Karpas-422 (cell line): ENCODE data around the gene RAD50. TPM values are rescaled to one million over a fixed set of nuclear protein-coding genes. Genes with fewer than 3 reads are reported as not detected.
"Not testable (repeated sequence)": the region's sequence is repeated elsewhere in the genome, so short reads cannot be mapped to it uniquely, and the experiment has no call there.

Experiments
- DNase-seq: peaks from one replicate; pipeline ENCODE4 v3.0.0-alpha.2; 2015
- H2AFZ ChIP-seq: fragments of 200-600 bp; sonication (generic); 2 replicates; pipeline ENCODE4 v1.6.1; 2014; ENCODE audit warnings: antibody characterized with exemption, low read length, mixed read lengths
- H3K27ac ChIP-seq: fragments of 200-600 bp; sonication (generic); 2 replicates; pipeline ENCODE4 v1.5.1; 2014; ENCODE audit warnings: mild to moderate bottlenecking, low read length, moderate library complexity
- H3K27me3 ChIP-seq: fragments of 200-600 bp; sonication (generic); 2 replicates; pipeline ENCODE4 v1.6.1; 2014; ENCODE audit warnings: low read length, mixed read lengths
- H3K36me3 ChIP-seq: fragments of 200-600 bp; sonication (generic); 2 replicates; pipeline ENCODE4 v1.6.1; 2014; ENCODE audit warnings: low read length, mixed read lengths; ENCODE audit not compliant: insufficient read depth
- H3K4me1 ChIP-seq: fragments of 200-600 bp; sonication (generic); 2 replicates; pipeline ENCODE4 v1.6.1; 2014; ENCODE audit warnings: mild to moderate bottlenecking, low read length, mixed read lengths
- H3K4me2 ChIP-seq: fragments of 200-600 bp; sonication (generic); 2 replicates; pipeline ENCODE4 v1.6.1; 2014; ENCODE audit warnings: low read length, low read depth, mild to moderate bottlenecking; ENCODE audit not compliant: poor library complexity, severe bottlenecking
- H3K4me3 ChIP-seq: fragments of 200-600 bp; sonication (generic); 2 replicates; pipeline ENCODE4 v1.5.1; 2014; ENCODE audit warnings: mild to moderate bottlenecking, antibody characterized with exemption, low read length, mixed read lengths
- H3K79me2 ChIP-seq: fragments of 200-600 bp; sonication (generic); 2 replicates; pipeline ENCODE4 v1.6.1; 2014; ENCODE audit warnings: mild to moderate bottlenecking, low read length, mixed read lengths
- H3K9ac ChIP-seq: fragments of 200-600 bp; sonication (generic); 2 replicates; pipeline ENCODE4 v1.6.0; 2014; ENCODE audit warnings: low read length
- H3K9me2 ChIP-seq: fragments of 200-600 bp; sonication (generic), shearing (Covaris generic); replicated peaks from 2 replicates; pipeline ENCODE4 v1.6.0; 2014; ENCODE audit warnings: mild to moderate bottlenecking, low read length, moderate library complexity; ENCODE audit not compliant: insufficient read depth
- H3K9me3 ChIP-seq: fragments of 300-700, 200-600 bp; sonication (generic); 2 replicates; pipeline ENCODE4 v1.6.1; 2014; ENCODE audit warnings: low read length, mixed read lengths
- H4K20me1 ChIP-seq: fragments of 200-600 bp; sonication (generic); 2 replicates; pipeline ENCODE4 v1.6.1; 2014; ENCODE audit warnings: mild to moderate bottlenecking, antibody characterized with exemption, low read length, low read depth; ENCODE audit not compliant: insufficient read depth
- total RNA-seq: library from RNA; depleted of rRNA; stranded (reverse); fragments of >200 nt; shearing (Covaris generic); gene quantifications from 2 replicates; pipeline ENCODE4 v1.2.3, GENCODE V29; 2014; ENCODE audit warnings: low replicate concordance

The RAD50 gene
- total RNA-seq, 1 experiment from 2014 or later, result 72.6 TPM

DNA sequence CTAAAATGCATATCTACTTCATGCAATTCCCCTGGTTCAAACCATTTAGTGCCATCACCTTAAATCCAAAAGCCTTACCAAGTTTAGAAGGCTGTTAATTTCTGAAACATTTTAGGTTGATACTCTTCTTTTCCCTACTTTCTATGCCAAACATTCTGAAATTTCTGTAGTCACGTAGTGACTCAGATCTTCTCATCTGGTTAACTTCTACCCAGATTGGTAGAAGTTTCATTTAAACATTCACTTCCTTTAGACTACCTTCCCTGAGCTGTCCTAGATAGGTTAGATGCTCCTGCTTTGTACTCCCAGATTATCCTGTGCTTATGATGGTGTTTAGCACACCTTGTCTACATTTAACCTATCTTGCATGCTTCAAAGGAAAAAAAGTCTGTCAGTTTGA, 9.9 kb downstream of the RAD50 start:
- H2AFZ ChIP-seq, result no peak overlapping the region

DNA sequence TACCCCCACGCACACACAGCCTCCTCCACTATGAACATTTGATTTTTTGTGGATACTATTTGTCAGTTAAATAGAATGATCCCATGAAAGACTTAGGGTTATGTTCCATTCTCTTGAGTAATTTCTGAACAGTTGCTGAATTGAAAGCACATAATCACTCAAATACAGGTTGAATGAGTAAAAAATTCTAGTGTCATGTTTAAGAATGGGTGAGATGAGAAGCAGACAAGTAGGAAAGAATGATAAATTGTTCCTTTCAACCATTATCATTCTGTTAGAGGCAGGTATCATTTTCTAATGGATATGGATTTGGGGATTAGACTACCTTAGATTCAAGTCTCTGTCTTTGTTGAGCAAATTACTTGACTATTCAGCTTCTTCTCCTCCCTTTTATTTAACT, 19.3 kb downstream of the RAD50 start:
- Histone ChIP-seq H3K4me1 (peaks cover 8% of the 10 kb centered on the region), H3K79me2 (peaks cover 75% of the 10 kb centered on the region), H3K9me3 (no peaks in the 10 kb centered on the region), H3K27me3 (no peaks in the 10 kb centered on the region), H3K4me3 (no peak overlapping the region), H4K20me1 (no peaks in the 10 kb centered on the region), H3K9ac (no peak overlapping the region), H3K27ac (no peak overlapping the region), H3K36me3 (peaks cover 62% of the 10 kb centered on the region), H3K9me2 (no peaks in the 10 kb centered on the region), H3K4me2 (no peak overlapping the region), H2AFZ (no peak overlapping the region)
- DNase-seq, result no peak

More for the DNA sequence above, 9.9 kb downstream of the RAD50 start:
- Histone ChIP-seq H3K9ac (no peak overlapping the region), H3K4me1 (peaks cover 3% of the 10 kb centered on the region; the same call in 1 of the 2 replicates), H3K4me3 (no peak overlapping the region), H3K9me2 (no peaks in the 10 kb centered on the region), H3K36me3 (peaks cover 81% of the 10 kb centered on the region), H3K9me3 (no peaks in the 10 kb centered on the region), H3K27me3 (no peaks in the 10 kb centered on the region), H3K79me2 (peaks cover 97% of the 10 kb centered on the region), H3K27ac (no peak overlapping the region), H4K20me1 (no peaks in the 10 kb centered on the region), H3K4me2 (no peak overlapping the region)
- DNase-seq, result no peak

DNA sequence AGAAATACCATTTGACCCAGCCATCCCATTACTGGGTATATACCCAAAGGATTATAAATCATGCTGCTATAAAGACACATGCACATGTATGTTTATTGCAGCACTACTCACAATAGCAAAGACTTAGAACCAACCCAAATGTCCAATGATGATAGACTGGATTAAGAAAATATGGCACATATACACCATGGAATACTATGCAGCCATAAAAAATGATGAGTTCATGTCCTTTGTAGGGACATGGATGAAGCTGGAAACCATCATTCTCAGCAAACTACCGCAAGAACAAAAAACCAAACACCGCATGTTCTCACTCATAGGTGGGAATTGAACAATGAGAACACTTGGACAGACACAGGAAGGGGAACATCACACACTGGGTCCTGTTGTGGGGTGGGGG, 27.8 kb downstream of the RAD50 start:
- not testable (repeated sequence) for H3K9ac ChIP-seq, H3K4me2 ChIP-seq, H3K4me3 ChIP-seq, DNase-seq, H3K27ac ChIP-seq, H3K4me1 ChIP-seq, H3K27me3 ChIP-seq, H3K9me2 ChIP-seq, H2AFZ ChIP-seq, H3K9me3 ChIP-seq, H4K20me1 ChIP-seq
- H3K79me2 ChIP-seq, result peaks cover 50% of the 10 kb centered on the region
- peaks cover 64% of the 10 kb centered on the region for H3K36me3 ChIP-seq

DNA sequence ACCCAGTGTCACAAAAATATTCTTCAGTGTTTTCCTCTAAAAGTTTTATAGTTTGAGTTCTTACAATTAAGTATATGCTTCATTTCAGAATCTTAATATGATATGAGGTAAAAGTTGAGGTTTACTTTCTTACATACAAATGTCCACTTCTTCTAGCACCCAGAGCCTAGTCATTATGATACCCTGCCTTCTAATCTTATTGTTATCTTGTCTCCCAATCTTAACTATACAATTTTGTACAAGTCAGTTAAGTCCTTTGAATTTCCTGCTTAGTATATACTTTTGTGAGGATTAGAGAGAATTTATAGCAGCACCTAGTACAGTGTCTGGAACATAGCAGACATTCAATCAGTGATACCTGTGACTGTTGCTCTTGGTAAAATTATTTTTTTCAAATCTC, 29.3 kb downstream of the RAD50 start:
- DNase-seq, result no peak
- H3K27ac ChIP-seq, result no peak overlapping the region
- peaks cover 62% of the 10 kb centered on the region for H3K36me3 ChIP-seq
- no peaks in the 10 kb centered on the region for H3K9me2 ChIP-seq
- no peaks in the 10 kb centered on the region for H3K9me3 ChIP-seq
- H4K20me1 ChIP-seq, result no peaks in the 10 kb centered on the region
- H2AFZ ChIP-seq, result no peak overlapping the region
- no peak overlapping the region for H3K9ac ChIP-seq
- no peak overlapping the region for H3K4me2 ChIP-seq
- no peaks in the 10 kb centered on the region for H3K27me3 ChIP-seq
- H3K4me3 ChIP-seq, result no peak overlapping the region
- peaks cover 45% of the 10 kb centered on the region for H3K79me2 ChIP-seq
- H3K4me1 ChIP-seq, result no peaks in the 10 kb centered on the region

DNA sequence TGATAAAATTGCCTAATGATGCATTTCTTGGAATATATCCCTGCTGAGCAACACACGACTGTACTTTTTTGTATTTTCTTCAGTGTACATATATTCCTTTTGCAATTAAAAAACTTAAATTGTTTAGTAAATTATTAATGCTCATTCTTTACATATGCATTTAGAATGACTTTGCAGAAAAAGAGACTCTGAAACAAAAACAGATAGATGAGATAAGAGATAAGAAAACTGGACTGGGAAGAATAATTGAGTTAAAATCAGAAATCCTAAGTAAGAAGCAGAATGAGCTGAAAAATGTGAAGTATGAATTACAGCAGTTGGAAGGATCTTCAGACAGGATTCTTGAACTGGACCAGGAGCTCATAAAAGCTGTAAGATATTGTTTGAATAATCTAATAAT, 32.7 kb downstream of the RAD50 start:
- H2AFZ ChIP-seq, result no peak overlapping the region
- no peaks in the 10 kb centered on the region for H3K9me3 ChIP-seq
- no peak overlapping the region for H3K4me2 ChIP-seq
- H4K20me1 ChIP-seq, result no peaks in the 10 kb centered on the region
- H3K79me2 ChIP-seq, result peaks cover 38% of the 10 kb centered on the region
- no peak overlapping the region for H3K4me3 ChIP-seq
- no peak overlapping the region for H3K27ac ChIP-seq
- no peak overlapping the region for H3K9ac ChIP-seq
- H3K4me1 ChIP-seq, result no peaks in the 10 kb centered on the region
- no peaks in the 10 kb centered on the region for H3K27me3 ChIP-seq
- H3K9me2 ChIP-seq, result no peaks in the 10 kb centered on the region
- peaks cover 67% of the 10 kb centered on the region for H3K36me3 ChIP-seq
- DNase-seq, result no peak

DNA sequence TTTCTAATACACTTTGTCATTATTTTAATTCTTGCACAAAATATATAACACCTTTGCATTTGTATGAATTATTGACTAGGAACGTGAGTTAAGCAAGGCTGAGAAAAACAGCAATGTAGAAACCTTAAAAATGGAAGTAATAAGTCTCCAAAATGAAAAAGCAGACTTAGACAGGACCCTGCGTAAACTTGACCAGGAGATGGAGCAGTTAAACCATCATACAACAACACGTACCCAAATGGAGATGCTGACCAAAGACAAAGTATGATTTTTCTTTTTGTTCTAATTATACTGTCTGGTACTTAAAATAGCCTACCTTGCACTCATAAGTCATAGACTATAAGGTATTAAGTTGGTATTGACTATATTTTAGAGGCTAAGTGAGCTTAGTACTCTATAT, 34.4 kb downstream of the RAD50 start:
- H3K27me3 ChIP-seq, result no peaks in the 10 kb centered on the region
- H3K4me1 ChIP-seq, result no peaks in the 10 kb centered on the region
- H3K9me3 ChIP-seq, result no peaks in the 10 kb centered on the region
- no peak overlapping the region for H3K27ac ChIP-seq
- H3K9me2 ChIP-seq, result no peaks in the 10 kb centered on the region
- peaks cover 79% of the 10 kb centered on the region for H3K36me3 ChIP-seq
- no peak overlapping the region for H3K9ac ChIP-seq
- no peak overlapping the region for H3K4me3 ChIP-seq
- H3K79me2 ChIP-seq, result peaks cover 28% of the 10 kb centered on the region
- H4K20me1 ChIP-seq, result no peaks in the 10 kb centered on the region
- no peak overlapping the region for H2AFZ ChIP-seq
- H3K4me2 ChIP-seq, result no peak overlapping the region
- DNase-seq, result no peak

DNA sequence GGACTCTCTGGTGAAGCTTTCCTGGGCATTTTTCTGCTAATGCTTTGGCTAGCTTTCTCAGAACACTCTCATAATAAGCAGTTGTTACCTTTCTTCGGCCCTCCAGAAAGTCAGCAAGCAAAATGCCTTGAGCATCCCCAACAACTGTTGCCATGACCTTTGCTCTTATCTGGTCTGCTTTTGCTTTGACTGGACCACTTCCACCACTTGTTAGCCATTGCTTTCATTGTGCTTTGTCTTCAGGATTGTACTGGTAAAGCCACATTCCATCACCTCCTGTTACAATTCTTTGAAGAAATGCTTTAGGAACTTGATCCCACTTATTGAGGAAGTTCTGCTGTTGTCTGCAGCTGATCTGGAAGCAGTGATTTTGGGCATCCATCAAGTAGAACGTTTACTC, 35.7 kb downstream of the RAD50 start:
- Histone ChIP-seq H3K9ac (no peak overlapping the region), H3K4me2 (no peak overlapping the region), H3K9me3 (no peaks in the 10 kb centered on the region), H3K4me3 (no peak overlapping the region), H3K79me2 (peaks cover 25% of the 10 kb centered on the region), H3K27me3 (no peaks in the 10 kb centered on the region), H3K4me1 (no peaks in the 10 kb centered on the region), H2AFZ (no peak overlapping the region), H3K36me3 (peaks cover 83% of the 10 kb centered on the region), H4K20me1 (no peaks in the 10 kb centered on the region), H3K27ac (no peak overlapping the region), H3K9me2 (no peaks in the 10 kb centered on the region)
- no peak for DNase-seq

DNA sequence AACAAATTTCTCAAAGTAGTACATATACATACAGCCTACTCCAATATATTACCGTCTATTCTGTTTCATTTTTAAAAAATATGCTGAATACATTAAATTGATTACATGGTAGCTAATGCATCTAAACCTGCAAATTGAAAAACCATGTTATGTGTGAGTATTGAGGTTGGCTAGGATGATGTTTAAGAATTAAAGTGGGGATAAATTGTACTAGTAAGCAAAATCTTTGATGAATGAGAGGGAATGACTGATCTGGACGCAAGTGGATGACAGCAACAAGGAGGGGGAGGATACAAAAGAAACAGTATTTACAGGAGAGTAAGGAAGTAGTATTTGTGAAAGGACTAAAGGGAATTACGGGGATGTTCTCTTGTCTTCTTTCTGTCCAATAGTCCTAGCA, 37.4 kb downstream of the RAD50 start:
- H3K9me3 ChIP-seq, result no peaks in the 10 kb centered on the region
- H3K9ac ChIP-seq, result no peak overlapping the region
- no peaks in the 10 kb centered on the region for H4K20me1 ChIP-seq
- H3K4me3 ChIP-seq, result no peak overlapping the region
- H3K4me1 ChIP-seq, result no peaks in the 10 kb centered on the region
- no peak overlapping the region for H2AFZ ChIP-seq
- no peak overlapping the region for H3K27ac ChIP-seq
- peaks cover 74% of the 10 kb centered on the region for H3K36me3 ChIP-seq
- no peaks in the 10 kb centered on the region for H3K9me2 ChIP-seq
- H3K79me2 ChIP-seq, result peaks cover 25% of the 10 kb centered on the region
- DNase-seq, result no peak
- H3K4me2 ChIP-seq, result no peak overlapping the region
- H3K27me3 ChIP-seq, result no peaks in the 10 kb centered on the region

DNA sequence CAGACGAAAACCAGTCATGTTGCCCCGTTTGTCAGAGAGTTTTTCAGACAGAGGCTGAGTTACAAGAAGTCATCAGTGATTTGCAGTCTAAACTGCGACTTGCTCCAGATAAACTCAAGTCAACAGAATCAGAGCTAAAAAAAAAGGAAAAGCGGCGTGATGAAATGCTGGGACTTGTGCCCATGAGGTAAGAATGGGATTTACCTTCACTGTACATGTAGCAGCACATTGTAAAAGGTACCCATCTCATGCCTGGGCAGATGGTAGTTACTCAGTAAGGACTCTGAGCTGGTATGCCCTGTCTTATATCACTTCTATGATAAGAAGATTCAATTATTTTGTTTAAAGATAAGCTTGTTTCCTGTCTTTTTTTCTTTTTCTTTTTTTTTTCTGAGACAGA, 38.8 kb downstream of the RAD50 start:
- Histone ChIP-seq H3K9me3 (no peaks in the 10 kb centered on the region), H3K4me3 (no peak overlapping the region), H2AFZ (no peak overlapping the region), H3K4me1 (no peaks in the 10 kb centered on the region), H3K4me2 (no peak overlapping the region), H3K27ac (no peak overlapping the region), H3K9ac (no peak overlapping the region), H3K36me3 (peaks cover 74% of the 10 kb centered on the region), H3K27me3 (no peaks in the 10 kb centered on the region), H3K9me2 (no peaks in the 10 kb centered on the region), H4K20me1 (no peaks in the 10 kb centered on the region), H3K79me2 (peaks cover 23% of the 10 kb centered on the region)
- DNase-seq, result no peak
